Measurements from ENCODE around the gene STIMATE. TPM values are rescaled to one million over a fixed set of nuclear protein-coding genes. Genes with fewer than 3 reads are reported as not detected.

STIMATE gene
- total RNA-seq, 2 donors from 2014 or later: 20.3 to 23.7 TPM

GRCh38 chr3:52871761-52872160 lies 25.6 kb downstream of the STIMATE start:
- no peak for DNase-seq
- H3K27ac Mint-ChIP-seq: no peak overlapping the region
- Histone ChIP-seq H3K27ac (ENCODE audit: low read depth, low read length) (no peak overlapping the region), H3K4me3 (ENCODE audit: low read length) (no peak overlapping the region), H3K9me3 (ENCODE audit: control insufficient read depth, low read length) (no peaks in the 10 kb centered on the region), H3K36me3 (ENCODE audit: control insufficient read depth, insufficient read depth, low read length) (no peaks in the 10 kb centered on the region), H3K4me1 (ENCODE audit: control insufficient read depth, insufficient read depth, low read length) (no peaks in the 10 kb centered on the region), H3K9ac (ENCODE audit: extremely low read depth, low read length, poor library complexity, severe bottlenecking) (no peak overlapping the region), H3K27me3 (ENCODE audit: control insufficient read depth, insufficient read depth, low read length, poor library complexity, severe bottlenecking) (no peaks in the 10 kb centered on the region)
- H3K27me3 Mint-ChIP-seq (ENCODE audit: insufficient read depth): no peaks in the 10 kb centered on the region
- no peak overlapping the region for H3K4me3 Mint-ChIP-seq
- no peaks in the 10 kb centered on the region for H3K9me3 Mint-ChIP-seq
- peaks cover 17% of the 10 kb centered on the region for H3K4me1 Mint-ChIP-seq
- TF ChIP-seq CTCF (conservative IDR thresholded peaks at IDR 0.05): no peak
- WGBS, 2 experiments (ENCODE audit: insufficient coverage in 1 of 2, insufficient read length in 1 of 2): 82 to 88% methylated on average over 8 to 9 of the region's 9 CpGs
- no peaks in the 10 kb centered on the region for H3K36me3 Mint-ChIP-seq (ENCODE audit: low read depth)

GRCh38 chr3:52870471-52870870 lies 26.9 kb downstream of the STIMATE start:
- no peaks in the 10 kb centered on the region for H3K9me3 ChIP-seq (ENCODE audit: control insufficient read depth, low read length)
- no peak overlapping the region for H3K4me3 Mint-ChIP-seq
- WGBS, 2 experiments (ENCODE audit: insufficient coverage in 1 of 2, insufficient read length in 1 of 2): 94 to 96% methylated on average over 8 to 10 of the region's 10 CpGs
- H3K36me3 Mint-ChIP-seq (ENCODE audit: low read depth): peaks cover 11% of the 10 kb centered on the region
- no peaks in the 10 kb centered on the region for H3K4me1 ChIP-seq (ENCODE audit: control insufficient read depth, insufficient read depth, low read length)
- TF ChIP-seq CTCF (conservative IDR thresholded peaks at IDR 0.05): no peak
- H3K4me1 Mint-ChIP-seq: peaks cover 12% of the 10 kb centered on the region
- peaks cover 9% of the 10 kb centered on the region for H3K9me3 Mint-ChIP-seq
- no peaks in the 10 kb centered on the region for H3K27me3 Mint-ChIP-seq (ENCODE audit: insufficient read depth)
- H3K9ac ChIP-seq (ENCODE audit: extremely low read depth, low read length, poor library complexity, severe bottlenecking): no peak overlapping the region
- no peak overlapping the region for H3K27ac Mint-ChIP-seq
- no peak overlapping the region for H3K27ac ChIP-seq (ENCODE audit: low read depth, low read length)
- no peak for DNase-seq
- no peak overlapping the region for H3K4me3 ChIP-seq (ENCODE audit: low read length)
- H3K27me3 ChIP-seq (ENCODE audit: control insufficient read depth, insufficient read depth, low read length, poor library complexity, severe bottlenecking): no peaks in the 10 kb centered on the region
- H3K36me3 ChIP-seq (ENCODE audit: control insufficient read depth, insufficient read depth, low read length): no peaks in the 10 kb centered on the region

GRCh38 chr3:52866427-52866826 lies 30.9 kb downstream of the STIMATE start:
- Histone ChIP-seq H3K36me3 (ENCODE audit: control insufficient read depth, insufficient read depth, low read length) (no peaks in the 10 kb centered on the region), H3K9me3 (ENCODE audit: control insufficient read depth, low read length) (no peaks in the 10 kb centered on the region), H3K9ac (ENCODE audit: extremely low read depth, low read length, poor library complexity, severe bottlenecking) (no peak overlapping the region), H3K27ac (ENCODE audit: low read depth, low read length) (no peak overlapping the region), H3K4me1 (ENCODE audit: control insufficient read depth, insufficient read depth, low read length) (no peaks in the 10 kb centered on the region), H3K4me3 (ENCODE audit: low read length) (no peak overlapping the region), H3K27me3 (ENCODE audit: control insufficient read depth, insufficient read depth, low read length, poor library complexity, severe bottlenecking) (no peaks in the 10 kb centered on the region)
- H3K27me3 Mint-ChIP-seq (ENCODE audit: insufficient read depth): no peaks in the 10 kb centered on the region
- no peaks in the 10 kb centered on the region for H3K4me1 Mint-ChIP-seq
- no peak overlapping the region for H3K27ac Mint-ChIP-seq
- WGBS, 2 experiments (ENCODE audit: insufficient coverage in 1 of 2, insufficient read length in 1 of 2): 94 to 95% methylated on average over 11 to 12 of the region's 12 CpGs
- peaks cover 33% of the 10 kb centered on the region for H3K9me3 Mint-ChIP-seq
- no peak for DNase-seq
- no peak overlapping the region for H3K4me3 Mint-ChIP-seq
- no peak for TF ChIP-seq CTCF (conservative IDR thresholded peaks at IDR 0.05)
- peaks cover 30% of the 10 kb centered on the region for H3K36me3 Mint-ChIP-seq (ENCODE audit: low read depth)
